ENCODE results near the gene PBRM1. TPM values are rescaled to one million over a fixed set of nuclear protein-coding genes. Genes with fewer than 3 reads are reported as not detected.

Gene PBRM1
- total and polyA plus RNA-seq, 2 donors (not counting 3 experiments of a cell fraction or from before 2014, with no cell fraction given) = 26.7 to 87.1 TPM

GRCh38 chr3:52572221-52572620, 113.5 kb downstream of the PBRM1 start:
- no peak overlapping the region for H3K4me3 ChIP-seq (replicated peaks in 1 of 3; ENCODE audit: insufficient read depth in 1 of 3, low read depth in 1 of 3, low read length in 3 of 3)
- no peak overlapping the region for H3K4me2 ChIP-seq (ENCODE audit: insufficient read depth, low read length)
- no peaks in the 10 kb centered on the region for H3K9me1 ChIP-seq (replicated peaks; ENCODE audit: control insufficient read depth, extremely low read depth, insufficient read depth, low read length)
- dilution Hi-C loops (cut with MboI; ENCODE audit: extremely low pct_ligation_motif_present, low sequenced_read_pairs) = no loop called here
- intact Hi-C loops (cut with micrococcal nuclease) = no loop called here
- no peaks in the 10 kb centered on the region for H3K27me3 ChIP-seq (ENCODE audit: control insufficient read depth in 2 of 2, insufficient read depth in 2 of 2, low read length in 2 of 2)
- TF ChIP-seq POLR2A (IDR thresholded peaks at IDR 0.05; ENCODE audit: low read depth, low read length) = no peak
- no TSS peak for BruUV-seq (replicated peaks)
- H2AFZ ChIP-seq (ENCODE audit: low read depth, low read length) = no peak overlapping the region
- POLR2A ChIA-PET = no interaction called here
- peaks cover 5 to 11% of the 10 kb centered on the region in 2 experiments for H3K36me3 ChIP-seq (ENCODE audit: control insufficient read depth in 2 of 2, extremely low read depth in 1 of 2, insufficient read depth in 2 of 2, low read length in 2 of 2)
- H3K79me2 ChIP-seq (ENCODE audit: control insufficient read depth, insufficient read depth, low read length) = no peaks in the 10 kb centered on the region
- H3K4me1 ChIP-seq (ENCODE audit: control insufficient read depth, extremely low read depth, insufficient read depth, low read length) = no peaks in the 10 kb centered on the region
- no peak for FAIRE-seq
- H3K27ac ChIP-seq (ENCODE audit: insufficient read depth, low read depth, low read length) = no peak overlapping the region
- no peaks in the 10 kb centered on the region for H3K9me3 ChIP-seq (replicated peaks; ENCODE audit: control insufficient read depth, insufficient read depth, low read length)
- CTCF ChIA-PET = no interaction called here
- H4K20me1 ChIP-seq (replicated peaks; ENCODE audit: control insufficient read depth, extremely low read depth, insufficient read depth, low read length) = no peaks in the 10 kb centered on the region
- DNase-seq (ENCODE audit: low read depth, low spot score) = no peak
- H3K9ac ChIP-seq (replicated peaks; ENCODE audit: extremely low read depth, insufficient read depth, low read length) = no peak overlapping the region

GRCh38 chr3:52570076-52570475, 115.6 kb downstream of the PBRM1 start:
- dilution Hi-C loops (cut with MboI; ENCODE audit: extremely low pct_ligation_motif_present, low sequenced_read_pairs) = no loop called here
- ChIA-PET POLR2A (no interaction called here), CTCF (interaction anchor here (0.8 to 2.0 kb wide), 3 partner anchors 10 to 25 kb away, joined by 3 to 4 read pairs (median 4); no protein-coding TSS in a partner anchor)
- H3K27ac ChIP-seq (ENCODE audit: insufficient read depth, low read depth, low read length) = no peak overlapping the region
- H3K9me1 ChIP-seq (replicated peaks; ENCODE audit: control insufficient read depth, extremely low read depth, insufficient read depth, low read length) = no peaks in the 10 kb centered on the region
- FAIRE-seq (no peak), DNase-seq (ENCODE audit: low read depth, low spot score) (no peak)
- no TSS peak for BruUV-seq (replicated peaks)
- no peak overlapping the region for H3K4me2 ChIP-seq (ENCODE audit: insufficient read depth, low read length)
- H3K9ac ChIP-seq (replicated peaks; ENCODE audit: extremely low read depth, insufficient read depth, low read length) = no peak overlapping the region
- H3K9me3 ChIP-seq (replicated peaks; ENCODE audit: control insufficient read depth, insufficient read depth, low read length) = no peaks in the 10 kb centered on the region
- no peak overlapping the region for H3K4me3 ChIP-seq (replicated peaks in 1 of 3; ENCODE audit: insufficient read depth in 1 of 3, low read depth in 1 of 3, low read length in 3 of 3)
- no peaks in the 10 kb centered on the region for H3K79me2 ChIP-seq (ENCODE audit: control insufficient read depth, insufficient read depth, low read length)
- no peaks in the 10 kb centered on the region for H4K20me1 ChIP-seq (replicated peaks; ENCODE audit: control insufficient read depth, extremely low read depth, insufficient read depth, low read length)
- no peaks in the 10 kb centered on the region for H3K4me1 ChIP-seq (ENCODE audit: control insufficient read depth, extremely low read depth, insufficient read depth, low read length)
- H3K27me3 ChIP-seq (ENCODE audit: control insufficient read depth in 2 of 2, insufficient read depth in 2 of 2, low read length in 2 of 2) = no peaks in the 10 kb centered on the region
- H3K36me3 ChIP-seq (ENCODE audit: control insufficient read depth in 2 of 2, extremely low read depth in 1 of 2, insufficient read depth in 2 of 2, low read length in 2 of 2) = peaks cover 9% of the 10 kb centered on the region in 2 experiments
- H2AFZ ChIP-seq (ENCODE audit: low read depth, low read length) = no peak overlapping the region
- TF ChIP-seq POLR2A (IDR thresholded peaks at IDR 0.05; ENCODE audit: low read depth, low read length) (no peak), JUN (IDR thresholded peaks at IDR 0.05; ENCODE audit: borderline replicate concordance, insufficient read depth, insufficient read length, low read depth) (no peak), MYC (IDR thresholded peaks at IDR 0.05; ENCODE audit: low read depth, low read length) (no peak), MAX (IDR thresholded peaks at IDR 0.05; ENCODE audit: insufficient read depth, insufficient read length) (no peak), GATA2 (IDR thresholded peaks at IDR 0.05; ENCODE audit: insufficient read depth, insufficient read length, low read depth, low read length) (no peak), FOS (IDR thresholded peaks at IDR 0.05; ENCODE audit: borderline replicate concordance, insufficient read depth, low read length) (no peak)
- intact Hi-C loops (cut with micrococcal nuclease) = no loop called here
